GM15510 (cell line): ENCODE data around the gene PRXL2B.

ENCODE experiments used
- POLR2A ChIP-seq: IDR thresholded peaks from 3 replicates; pipeline ENCODE4 v1.6.1; 2011; ENCODE audit warnings: borderline replicate concordance; ENCODE audit not compliant: insufficient read length; ENCODE audit errors: extremely low read depth

PRXL2B gene

DNA sequence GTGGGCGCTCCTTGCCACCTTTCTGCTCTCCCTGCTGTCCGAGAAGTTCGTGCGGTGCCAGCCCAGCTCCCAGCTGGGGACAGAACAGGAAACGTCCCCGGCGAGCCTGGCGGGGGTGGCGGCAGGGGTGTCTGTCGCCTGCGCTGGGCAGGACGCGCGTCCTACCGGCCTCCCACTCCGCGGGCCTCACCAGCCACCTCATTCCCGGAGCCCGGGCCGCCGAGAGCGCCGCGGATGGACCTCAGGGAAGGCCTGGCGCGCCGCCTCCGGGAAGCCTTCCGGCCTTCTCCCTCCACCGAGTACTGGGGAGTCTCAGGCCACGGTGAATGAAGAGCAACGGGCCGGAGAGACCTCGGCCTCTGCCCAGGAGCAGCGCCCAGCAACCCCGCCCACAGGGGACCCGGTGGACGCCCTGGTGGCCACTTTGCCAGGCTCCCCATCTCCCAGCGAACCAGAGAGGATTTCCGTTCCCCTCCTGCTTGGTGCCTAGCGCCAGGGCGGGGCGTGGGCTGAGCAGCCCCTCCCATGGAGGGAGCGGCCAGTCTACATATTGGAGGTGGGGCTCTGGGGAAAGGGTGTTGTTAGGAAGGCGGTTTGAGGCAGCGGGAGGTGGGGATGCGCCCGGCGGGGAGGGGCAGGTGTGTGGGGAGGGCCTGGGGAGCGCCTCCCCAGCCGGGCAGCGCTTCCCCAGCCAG, 39.9 kb upstream of the PRXL2B start:
- TF ChIP-seq POLR2A: peak; percentile 52

DNA sequence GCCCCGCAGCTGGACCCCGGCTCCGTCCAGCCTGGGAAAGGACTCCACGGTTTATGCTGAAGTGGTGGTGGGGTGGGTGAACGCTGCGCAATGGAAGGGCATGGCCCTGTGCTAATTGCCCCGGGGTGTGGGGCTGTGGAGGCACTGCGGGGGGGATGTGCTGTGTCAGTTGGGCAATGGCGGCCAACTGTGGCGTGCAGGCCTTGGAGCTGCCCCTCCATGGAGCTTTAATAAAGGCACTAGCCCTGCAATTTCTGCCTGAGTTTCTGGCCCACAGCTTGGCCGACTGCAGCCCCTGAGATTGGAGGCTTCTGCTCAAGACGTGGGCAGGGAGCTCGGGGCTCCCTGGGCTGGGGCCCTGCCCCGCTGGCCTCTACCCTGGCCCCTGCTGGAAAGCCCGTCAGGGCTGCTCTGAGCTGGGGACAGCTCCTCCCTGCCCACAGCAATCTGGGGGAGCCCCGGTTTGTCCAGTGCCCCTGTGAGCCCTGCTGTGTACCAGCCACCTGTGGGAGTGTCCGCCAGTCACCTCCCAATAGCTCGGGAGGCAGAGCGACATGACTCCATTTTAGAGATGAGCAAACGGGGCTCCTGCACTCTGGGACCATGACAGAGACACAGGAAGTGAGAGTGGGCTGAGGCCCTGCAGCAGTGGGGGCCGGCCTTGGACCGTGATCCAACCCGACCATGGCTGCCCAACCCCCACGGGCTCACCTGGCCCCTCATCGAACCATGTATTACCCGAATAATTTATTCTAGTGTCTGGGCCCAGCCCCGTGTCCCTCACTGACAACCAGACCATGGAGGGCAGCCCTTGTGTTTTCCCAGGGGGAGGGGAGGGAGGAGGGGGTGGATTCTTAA, 39.1 kb upstream of the PRXL2B start:
- TF ChIP-seq POLR2A: peak; percentile 32

DNA sequence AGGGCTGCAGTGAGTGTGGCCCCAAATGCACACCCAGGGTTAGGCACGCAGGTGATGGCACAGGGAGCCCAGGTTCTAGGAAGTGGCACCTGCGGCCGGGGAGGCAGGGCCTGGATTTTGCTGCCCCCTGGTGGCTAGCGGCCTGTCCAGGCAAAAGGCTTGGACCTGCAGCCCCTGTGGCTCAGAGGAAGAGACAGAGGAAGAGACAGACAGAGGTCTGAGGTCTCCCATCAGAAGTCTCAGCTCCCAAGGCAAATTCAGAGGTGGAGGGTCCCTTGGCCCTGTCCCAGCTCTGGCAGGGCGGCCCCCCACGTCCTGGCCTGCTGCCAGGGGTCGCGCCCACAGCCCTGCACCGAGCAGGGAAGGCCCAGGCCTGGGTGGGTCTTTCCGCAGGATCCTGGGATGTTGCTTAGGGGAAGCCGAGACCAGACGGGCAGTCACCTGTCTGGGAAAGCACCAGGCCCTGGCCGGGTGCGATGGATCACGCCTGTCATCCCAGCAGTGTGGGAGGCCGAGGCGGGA, 38.4 kb upstream of the PRXL2B start:
- TF ChIP-seq POLR2A: peak; percentile 24

DNA sequence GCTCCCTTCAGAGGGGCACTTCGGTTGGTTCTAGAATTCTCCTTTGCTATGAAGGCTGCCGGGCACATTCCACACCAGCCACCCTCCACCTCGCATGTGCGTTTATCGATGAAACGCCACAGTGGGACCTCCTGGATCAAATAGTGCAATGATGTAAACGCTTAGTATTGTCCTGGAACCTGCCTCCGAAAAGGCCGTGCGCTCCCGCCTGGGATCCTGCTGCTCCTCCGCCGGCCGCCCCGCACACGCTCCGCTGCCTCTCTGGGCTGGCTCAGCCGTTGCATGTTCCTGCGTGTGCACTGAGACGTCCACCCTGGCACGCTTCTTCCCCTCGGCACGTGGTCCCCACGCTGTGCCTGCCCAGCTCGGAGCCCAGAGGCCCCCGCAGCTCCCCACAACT, 34.4 kb upstream of the PRXL2B start:
- TF ChIP-seq POLR2A: no peak

DNA sequence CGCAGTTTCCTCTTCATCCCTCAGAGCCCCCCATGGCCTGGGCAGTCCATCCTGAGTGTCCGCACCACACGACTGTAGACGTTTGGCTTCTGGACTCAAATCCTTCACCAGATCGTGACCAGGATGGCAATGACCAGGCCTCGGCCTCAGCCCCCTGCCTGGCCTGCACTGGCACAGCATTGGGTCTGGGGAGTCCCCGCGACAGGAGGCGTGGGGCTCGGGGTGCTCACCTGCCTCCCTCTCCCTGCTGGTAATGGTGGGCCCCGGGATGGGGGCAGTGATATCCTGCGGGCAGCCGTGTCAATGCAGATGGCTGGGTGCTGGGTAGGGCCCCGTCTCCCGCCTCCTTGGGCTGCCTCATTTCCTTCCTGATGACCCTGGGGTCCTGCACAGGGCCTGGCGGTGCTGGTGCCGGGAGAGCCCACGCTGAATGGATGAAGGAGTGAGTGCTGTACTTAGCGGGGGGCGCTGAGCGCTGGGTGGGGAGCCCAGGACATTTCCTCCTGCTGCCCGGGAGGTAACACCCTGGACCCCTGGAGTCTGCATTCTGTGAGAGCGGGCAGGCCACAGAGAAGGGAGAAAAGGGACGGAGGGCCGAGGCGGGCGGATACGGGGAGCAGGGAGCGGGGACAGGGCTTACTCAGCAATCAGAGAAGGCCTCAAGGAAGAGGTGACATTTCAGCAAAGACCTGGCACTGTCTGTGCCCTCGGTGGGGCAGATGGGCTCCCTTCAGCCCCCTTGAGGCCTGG, 32.5 kb upstream of the PRXL2B start:
- no peak for TF ChIP-seq POLR2A

DNA sequence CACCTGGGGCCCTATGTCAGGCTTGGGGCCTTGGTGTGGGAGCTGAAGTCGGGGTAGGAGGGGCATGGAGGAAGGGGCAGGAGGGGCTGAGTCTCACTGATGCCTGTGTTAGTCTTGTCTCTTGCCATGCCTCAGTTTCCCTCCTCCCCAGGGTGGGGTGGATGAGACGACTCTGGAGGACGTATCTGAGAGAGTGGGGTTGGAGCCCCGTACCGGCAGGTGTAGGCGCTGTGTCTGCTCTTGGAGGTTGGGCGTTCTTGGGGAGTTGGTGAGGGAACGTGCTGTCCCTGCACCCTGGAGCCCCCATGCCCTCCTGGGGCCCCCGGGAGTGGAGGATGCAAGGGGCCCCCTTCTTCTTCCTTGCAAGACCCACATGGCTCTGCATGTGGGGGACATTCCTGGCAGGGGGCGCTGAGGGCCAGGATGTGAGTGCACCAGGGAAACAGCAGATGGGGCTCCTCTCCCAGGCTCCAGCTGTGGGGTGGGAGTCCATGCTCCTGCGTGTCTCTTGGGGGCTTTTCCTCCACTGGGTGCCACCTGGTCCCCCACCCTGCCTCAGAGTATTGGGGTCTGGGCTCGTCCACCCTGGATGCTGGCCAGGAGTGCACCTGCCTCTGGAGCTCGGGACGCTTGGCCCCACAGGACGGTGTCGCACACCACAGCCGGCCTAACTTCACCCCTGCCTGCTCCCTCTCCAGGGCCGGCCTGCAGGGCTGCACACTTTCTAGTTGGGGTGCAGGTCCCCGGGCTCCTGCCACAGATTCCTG, 31.8 kb upstream of the PRXL2B start:
- no peak for TF ChIP-seq POLR2A

DNA sequence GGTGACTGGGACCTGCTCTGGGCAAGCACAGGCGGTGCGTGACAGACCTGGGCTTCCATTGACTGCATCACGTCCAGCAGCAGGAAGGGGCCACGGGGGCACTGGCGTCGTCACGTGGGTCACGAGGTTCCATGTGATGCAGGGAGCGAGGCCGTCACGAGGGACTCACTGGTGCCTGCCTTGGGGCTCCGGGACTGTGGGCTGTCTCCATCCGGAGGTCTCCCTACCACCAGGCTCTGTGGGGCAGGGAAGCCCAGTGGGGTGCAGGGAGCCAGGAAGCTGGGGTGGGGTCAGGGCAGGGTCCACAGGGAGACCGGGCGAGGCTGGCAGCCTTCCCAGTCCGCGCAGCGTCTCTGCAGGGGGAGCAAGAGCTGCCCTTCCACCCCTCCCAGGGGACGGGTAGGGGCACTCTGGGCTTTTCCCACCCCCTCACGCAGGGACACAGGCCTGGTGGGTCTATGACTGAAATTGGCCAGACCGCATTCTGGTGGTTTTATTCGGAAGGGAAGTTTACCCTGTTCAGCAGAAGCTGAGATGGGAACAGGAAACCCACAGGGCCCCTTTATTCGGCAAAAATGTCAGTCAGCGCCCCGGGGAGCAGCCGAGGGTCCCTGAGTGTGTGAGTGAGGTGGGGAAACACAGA, 30.8 kb upstream of the PRXL2B start:
- peak; percentile 54 for TF ChIP-seq POLR2A

DNA sequence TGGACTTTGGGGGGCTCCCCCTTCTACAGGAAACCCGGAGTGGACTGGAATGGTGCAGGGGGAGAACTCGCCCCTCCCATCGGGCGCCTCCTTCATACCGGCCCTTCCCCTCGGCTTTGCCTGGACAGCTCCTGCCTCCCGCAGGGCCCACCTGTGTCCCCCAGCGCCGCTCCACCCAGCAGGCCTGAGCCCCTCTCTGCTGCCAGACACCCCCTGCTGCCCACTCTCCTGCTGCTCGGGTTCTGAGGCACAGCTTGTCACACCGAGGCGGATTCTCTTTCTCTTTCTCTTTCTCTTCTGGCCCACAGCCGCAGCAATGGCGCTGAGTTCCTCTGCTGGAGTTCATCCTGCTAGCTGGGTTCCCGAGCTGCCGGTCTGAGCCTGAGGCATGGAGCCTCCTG, 30.3 kb upstream of the PRXL2B start, which contains the start of gene TNFRSF14:
TSS of gene TNFRSF14 (plus strand) at position 95 of the 401 bp plus-strand sequence. CDS start at position 389, 294 bp downstream.
- peak; percentile 54 for TF ChIP-seq POLR2A

DNA sequence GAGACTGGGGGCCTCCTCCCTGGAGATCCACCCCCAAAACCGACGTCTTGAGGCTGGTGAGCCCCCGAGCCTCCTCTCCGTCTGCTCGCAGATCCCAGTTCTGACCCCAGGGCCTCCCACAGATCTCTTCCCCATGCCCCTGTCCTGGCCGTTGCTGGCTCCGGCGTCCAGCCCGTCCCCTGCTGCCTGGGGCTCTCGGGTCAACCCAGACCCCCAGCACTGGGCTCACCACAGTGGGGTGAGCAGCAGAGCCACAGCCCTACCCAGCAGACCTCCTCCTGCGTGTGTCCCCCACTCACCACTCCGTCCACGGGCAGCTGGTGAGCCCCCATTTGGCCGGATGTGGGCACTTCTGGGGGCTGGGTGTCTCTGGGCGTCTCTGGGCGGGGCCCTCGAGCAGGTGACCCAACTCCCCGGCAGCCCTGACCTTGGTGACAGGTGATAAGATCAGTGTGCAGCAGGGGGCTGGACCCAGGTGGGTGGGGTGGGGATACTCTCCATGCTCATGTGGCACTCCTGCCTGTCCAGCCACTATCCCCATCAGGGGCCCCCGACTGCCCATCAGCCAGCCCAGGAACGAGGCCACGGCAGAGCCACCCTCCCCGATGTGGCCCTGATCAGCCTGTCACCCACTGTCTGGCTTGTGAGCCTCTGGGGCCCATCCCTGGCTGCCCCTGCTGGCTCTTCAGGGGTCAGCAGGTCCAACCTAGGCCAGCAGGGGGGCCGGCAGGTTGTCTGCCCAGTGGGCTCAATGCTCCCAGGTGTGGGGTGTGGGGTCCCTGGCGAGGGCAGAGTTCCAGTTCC, 29.7 kb upstream of the PRXL2B start:
- TF ChIP-seq POLR2A: peak; percentile 48

DNA sequence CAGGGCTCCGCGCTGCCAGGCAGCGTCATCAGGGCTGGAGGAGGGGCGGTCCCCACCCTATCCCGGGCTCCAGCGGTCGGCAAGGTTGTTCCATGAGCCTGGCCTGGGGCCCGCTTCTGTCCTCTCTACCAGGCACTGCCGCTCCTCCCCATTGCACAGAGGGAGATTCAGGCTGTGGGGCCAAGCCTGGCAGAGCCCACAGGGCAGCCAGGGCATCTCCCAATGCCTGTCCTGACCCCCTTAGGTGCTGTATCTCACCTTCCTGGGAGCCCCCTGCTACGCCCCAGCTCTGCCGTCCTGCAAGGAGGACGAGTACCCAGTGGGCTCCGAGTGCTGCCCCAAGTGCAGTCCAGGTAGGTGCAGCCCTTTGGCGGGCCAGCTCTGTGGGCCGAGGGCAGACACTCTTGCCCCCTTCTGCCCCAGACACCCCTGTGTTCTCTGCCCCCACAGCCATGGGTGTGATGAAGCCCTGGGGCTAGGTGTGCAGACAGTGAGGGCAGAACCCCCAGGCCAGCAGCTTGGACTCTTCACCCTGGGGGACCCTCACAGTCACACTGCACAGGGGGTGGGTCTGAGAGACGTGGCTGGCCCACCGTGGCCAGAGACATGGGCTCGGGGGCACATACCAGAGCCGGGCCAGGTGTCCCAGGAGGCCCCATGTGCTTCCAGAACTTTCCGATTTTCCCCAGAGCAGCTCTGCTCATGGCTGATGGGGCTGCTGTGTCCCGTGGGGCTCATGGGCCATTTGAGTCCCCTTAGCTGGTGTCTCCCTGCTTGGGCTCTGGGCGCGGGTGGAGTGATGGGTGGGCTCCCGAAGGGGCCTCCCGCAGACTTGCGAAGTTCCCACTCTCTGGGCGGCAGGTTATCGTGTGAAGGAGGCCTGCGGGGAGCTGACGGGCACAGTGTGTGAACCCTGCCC, 28.8 kb upstream of the PRXL2B start:
- no peak for TF ChIP-seq POLR2A

DNA sequence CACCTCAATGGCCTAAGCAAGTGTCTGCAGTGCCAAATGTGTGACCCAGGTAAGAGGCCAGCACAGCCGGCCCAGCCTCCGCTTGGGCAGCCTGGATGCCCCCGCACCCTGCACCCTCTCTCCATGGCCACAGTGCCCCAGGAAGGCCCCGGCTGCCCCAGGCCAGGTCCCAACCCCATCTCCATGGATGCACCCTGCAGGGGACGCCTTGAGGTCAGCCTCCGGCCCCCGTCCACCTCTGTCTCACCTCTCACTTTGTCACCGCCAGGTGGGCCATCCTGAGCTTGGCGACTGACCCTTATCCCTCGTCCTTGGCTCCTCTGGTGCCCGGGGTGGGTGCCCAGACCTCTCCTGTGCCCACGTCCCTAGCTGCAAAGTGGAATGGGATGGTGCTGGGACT, 28.2 kb upstream of the PRXL2B start:
- no peak for TF ChIP-seq POLR2A

DNA sequence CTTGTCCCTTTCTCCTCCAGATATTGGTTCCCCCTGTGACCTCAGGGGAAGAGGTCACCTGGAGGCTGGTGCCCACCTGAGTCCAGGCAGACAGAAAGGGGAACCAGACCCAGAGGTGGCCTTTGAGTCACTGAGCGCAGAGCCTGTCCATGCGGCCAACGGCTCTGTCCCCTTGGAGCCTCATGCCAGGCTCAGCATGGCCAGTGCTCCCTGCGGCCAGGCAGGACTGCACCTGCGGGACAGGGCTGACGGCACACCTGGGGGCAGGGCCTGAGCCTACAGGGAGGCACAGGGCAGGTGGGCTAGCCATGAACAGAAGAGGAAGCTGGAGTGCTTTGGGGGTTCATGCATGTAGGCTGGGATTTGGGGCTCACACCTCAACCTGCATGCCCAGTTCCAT, 27.7 kb upstream of the PRXL2B start:
- no peak for TF ChIP-seq POLR2A

DNA sequence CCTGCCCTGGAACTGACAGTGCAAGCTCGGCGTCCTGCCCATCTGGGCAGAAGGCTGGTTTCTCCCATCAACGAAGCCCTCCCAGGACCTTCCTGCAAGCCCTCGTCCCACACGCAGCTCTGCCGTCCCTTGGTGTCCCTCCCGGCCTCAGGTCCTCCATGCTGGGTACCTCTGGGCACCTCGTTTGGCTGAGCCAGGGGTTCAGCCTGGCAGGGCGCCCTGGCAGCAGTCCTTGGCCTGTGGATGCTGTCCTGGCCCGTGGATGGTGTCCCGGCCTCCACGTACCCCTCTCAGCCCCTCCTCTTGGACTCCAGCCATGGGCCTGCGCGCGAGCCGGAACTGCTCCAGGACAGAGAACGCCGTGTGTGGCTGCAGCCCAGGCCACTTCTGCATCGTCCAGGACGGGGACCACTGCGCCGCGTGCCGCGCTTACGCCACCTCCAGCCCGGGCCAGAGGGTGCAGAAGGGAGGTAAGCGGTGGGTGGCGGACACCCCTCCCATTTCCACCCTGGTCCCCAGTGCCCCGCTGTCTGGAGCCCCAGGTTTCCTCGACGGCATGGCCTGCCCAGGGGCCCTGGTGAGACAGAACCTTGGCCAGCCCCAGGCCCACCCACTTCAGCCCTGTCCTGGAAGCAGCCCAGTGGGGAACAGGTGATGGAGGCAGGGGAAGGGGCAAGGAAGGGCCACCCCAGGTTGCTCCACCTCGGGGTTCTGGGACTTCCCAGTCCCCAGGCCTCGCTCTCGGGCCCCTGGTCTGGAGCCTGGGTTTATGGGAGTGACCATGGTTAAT, 26.9 kb upstream of the PRXL2B start:
- TF ChIP-seq POLR2A: no peak
